HepG2 (cell line): ENCODE data around the gene MYH9. TPM values are rescaled to one million over a fixed set of nuclear protein-coding genes. Genes with fewer than 3 reads are reported as not detected.

Experiments used
- ARID5B ChIP-seq: IDR thresholded peaks from 2 replicates; pipeline ENCODE4 v1.4.0; 2020; ENCODE audit warnings: mild to moderate bottlenecking, missing genetic modification reagents
- BHLHE40 ChIP-seq: IDR thresholded peaks from 2 replicates; pipeline ENCODE4 v1.6.1; 2011; ENCODE audit warnings: low read length, improper control_type of control experiment
- CC2D1A ChIP-seq: sonication (generic); formaldehyde crosslinking; IDR thresholded peaks from 2 replicates; pipeline ENCODE4 v1.8.1; 2023; ENCODE audit warnings: mild to moderate bottlenecking, missing genetic modification reagents
- DBP ChIP-seq: sonication (generic); formaldehyde crosslinking; IDR thresholded peaks from 2 replicates; pipeline ENCODE4 v1.4.0; 2020; ENCODE audit warnings: missing genetic modification reagents; ENCODE audit errors: not compliant biosample characterization
- FOXC1 ChIP-seq: sonication (generic); formaldehyde crosslinking; IDR thresholded peaks from 2 replicates; pipeline ENCODE4 v1.8.0; 2022; ENCODE audit warnings: mild to moderate bottlenecking, missing genetic modification reagents, borderline replicate concordance
- FOXM1 ChIP-seq: sonication (generic); formaldehyde crosslinking; IDR thresholded peaks from 2 replicates; pipeline ENCODE4 v1.5.0; 2020; ENCODE audit warnings: missing genetic modification reagents
- GTF2F1 ChIP-seq: fragments of 150-350 bp; IDR thresholded peaks from 2 replicates; pipeline ENCODE4 v1.6.1; 2014; ENCODE audit warnings: low read length
- HDAC6 ChIP-seq: fragments of 200-600 bp; sonication (generic); IDR thresholded peaks from 2 replicates; pipeline ENCODE4 v1.7.0; 2017; ENCODE audit warnings: mild to moderate bottlenecking, antibody characterized with exemption, low read length, low read depth
- HNF4A ChIP-seq: sonication (generic); formaldehyde crosslinking; IDR thresholded peaks from 2 replicates; pipeline ENCODE4 v1.4.0; 2020; ENCODE audit warnings: missing genetic modification reagents
- KAT2B ChIP-seq: fragments of 150-350 bp; IDR thresholded peaks from 2 replicates; pipeline ENCODE4 v1.6.1; 2014; ENCODE audit warnings: low read depth, low read length, borderline replicate concordance
- NFKB2 ChIP-seq: sonication (generic); formaldehyde crosslinking; IDR thresholded peaks from 2 replicates; pipeline ENCODE4 v1.4.0; 2020; ENCODE audit warnings: missing genetic modification reagents, borderline replicate concordance
- NFRKB ChIP-seq: fragments of 450-650 bp; IDR thresholded peaks from 2 replicates; pipeline ENCODE4 v1.6.1; 2017
- RBM22 ChIP-seq: fragments of 200-400 bp; formaldehyde crosslinking; optimal IDR thresholded peaks from 2 replicates; pipeline ENCODE3; 2017; ENCODE audit warnings: mild to moderate bottlenecking, low read length, moderate library complexity
- TEF ChIP-seq: sonication (generic); formaldehyde crosslinking; IDR thresholded peaks from 2 replicates; pipeline ENCODE4 v1.5.0; 2020; ENCODE audit warnings: missing genetic modification reagents
- XBP1 ChIP-seq: sonication (generic); formaldehyde crosslinking; IDR thresholded peaks from 2 replicates; pipeline ENCODE4 v1.5.0; 2020; ENCODE audit warnings: missing genetic modification reagents
- ZBTB26 ChIP-seq: IDR thresholded peaks from 2 replicates; pipeline ENCODE4 v1.6.1; 2016; ENCODE audit warnings: missing compliant biosample characterization, missing genetic modification reagents, borderline replicate concordance
- ZBTB39 ChIP-seq: sonication (generic); formaldehyde crosslinking; IDR thresholded peaks from 2 replicates; pipeline ENCODE4 v1.5.0; 2020; ENCODE audit warnings: missing genetic modification reagents
- ZNF207 ChIP-seq: fragments of 450-650 bp; IDR thresholded peaks from 2 replicates; pipeline ENCODE4 v1.6.1; 2016; ENCODE audit warnings: antibody characterized with exemption, borderline replicate concordance
- ZNF230 ChIP-seq: sonication (generic); formaldehyde crosslinking; IDR thresholded peaks from 2 replicates; pipeline ENCODE4 v1.4.0; 2020; ENCODE audit warnings: mild to moderate bottlenecking, missing genetic modification reagents
- ZNF296 ChIP-seq: sonication (generic); formaldehyde crosslinking; conservative IDR thresholded peaks from 2 replicates; pipeline ENCODE4 v1.5.0; 2020; ENCODE audit warnings: mild to moderate bottlenecking, missing genetic modification reagents
- ZNF558 ChIP-seq: sonication (generic); formaldehyde crosslinking; IDR thresholded peaks from 2 replicates; pipeline ENCODE4 v1.9.0; 2022; ENCODE audit warnings: mild to moderate bottlenecking, missing genetic modification reagents, borderline replicate concordance
- ZNF563 ChIP-seq: sonication (generic); formaldehyde crosslinking; IDR thresholded peaks from 2 replicates; pipeline ENCODE4 v1.8.0; 2022; ENCODE audit warnings: mild to moderate bottlenecking, moderate library complexity, missing genetic modification reagents
- ZNF577 ChIP-seq: sonication (generic); formaldehyde crosslinking; IDR thresholded peaks from 2 replicates; pipeline ENCODE4 v1.4.0; 2020; ENCODE audit warnings: mild to moderate bottlenecking, low read depth, missing genetic modification reagents, borderline replicate concordance
- ZNF777 ChIP-seq: sonication (generic); formaldehyde crosslinking; IDR thresholded peaks from 2 replicates; pipeline ENCODE4 v1.4.0; 2020; ENCODE audit warnings: missing genetic modification reagents
- ZNF850 ChIP-seq: sonication (generic); formaldehyde crosslinking; conservative IDR thresholded peaks from 2 replicates; pipeline ENCODE4 v1.9.0; 2021; ENCODE audit warnings: mild to moderate bottlenecking, missing genetic modification reagents
- polyA plus RNA-seq, 8 experiments: library from polyadenylated mRNA; depleted of rRNA in 3 of 8; stranded (reverse) in 7 of 8; unstranded in 1 of 8; fragments of >200 nt; fragmentation: Illumina TruSeq in 4 of 8; extraction: Trizol in 4 of 8; gene quantifications; 2 replicates each; pipeline versions ENCODE4 v1.2.1 to v1.2.3, GENCODE V29; 2011 to 2016; ENCODE audit warnings: low read depth in 4 of 8, missing spikeins in 1 of 8, mixed read lengths in 1 of 8; ENCODE audit not compliant: insufficient read depth in 1 of 8
- total RNA-seq, 5 experiments: library from RNA; depleted of rRNA; stranded (reverse); fragments of >200 nt; fragmentation: Illumina TruSeq; extraction: Trizol; gene quantifications; 2 replicates each; pipeline ENCODE4 v1.2.3, GENCODE V29; 2016; ENCODE audit warnings: low read depth in 1 of 5

Gene MYH9
- total and polyA plus RNA-seq, 2 of the 13 experiments (the other 11 are each of a cell fraction or from before 2014, with no cell fraction given), result 50.7 to 98.5 TPM

- TF ChIP-seq ZNF207 (no peak), ZBTB26 (CRISPR knock-in tag) (no peak), KAT2B (no peak), HDAC6 (no peak), HNF4A (CRISPR knock-in tag) (peak; percentile 83), ZNF563 (no peak), TEF (CRISPR knock-in tag) (no peak), ZNF230 (CRISPR knock-in tag) (no peak), NFKB2 (CRISPR knock-in tag) (no peak), ZBTB39 (no peak), FOXM1 (CRISPR knock-in tag) (no peak), GTF2F1 (no peak), NFRKB (no peak), ARID5B (CRISPR knock-in tag) (peak; percentile 48), FOXC1 (CRISPR knock-in tag) (no peak), XBP1 (CRISPR knock-in tag) (no peak), DBP (CRISPR knock-in tag) (no peak), ZNF558 (CRISPR knock-in tag) (no peak), ZNF296 (CRISPR knock-in tag) (no peak), ZNF777 (CRISPR knock-in tag) (no peak), RBM22 (no peak), CC2D1A (CRISPR knock-in tag) (no peak), ZNF850 (no peak), BHLHE40 (no peak), ZNF577 (CRISPR knock-in tag) (no peak)
Observed at GRCh38 chr22:36341640-36342041, 46.1 kb downstream of the MYH9 start (continued).
